ENCODE measurements around the gene AFF3.

Gene AFF3

GRCh38 chr2:100072503-100072902, 69.9 kb downstream of the AFF3 start:
- no peak for DNase-seq (ENCODE audit: low read depth in 2 of 2)

GRCh38 chr2:100071335-100072043, 70.9 kb downstream of the AFF3 start:
- no peak for DNase-seq (ENCODE audit: low read depth in 2 of 2)

GRCh38 chr2:100070078-100070477, 72.3 kb downstream of the AFF3 start:
- DNase-seq (ENCODE audit: low read depth in 2 of 2) = no peak

GRCh38 chr2:100068395-100068794, 74.0 kb downstream of the AFF3 start:
- no peak for DNase-seq (ENCODE audit: low read depth in 2 of 2)

GRCh38 chr2:100067784-100068183, 74.6 kb downstream of the AFF3 start:
- DNase-seq (ENCODE audit: low read depth in 2 of 2) = no peak

GRCh38 chr2:100066856-100067255, 75.5 kb downstream of the AFF3 start:
- DNase-seq (ENCODE audit: low read depth in 2 of 2) = no peak

- no peak for DNase-seq (ENCODE audit: low read depth in 2 of 2)
Observed at GRCh38 chr2:100066246-100066645, 76.1 kb downstream of the AFF3 start.

GRCh38 chr2:100064592-100065428, 77.6 kb downstream of the AFF3 start:
- no peak for DNase-seq (ENCODE audit: low read depth in 2 of 2)

GRCh38 chr2:100064165-100064564, 78.2 kb downstream of the AFF3 start:
- DNase-seq (ENCODE audit: low read depth in 2 of 2) = no peak

GRCh38 chr2:100063459-100063953, 78.9 kb downstream of the AFF3 start:
- no peak for DNase-seq (ENCODE audit: low read depth in 2 of 2)

GRCh38 chr2:100062336-100062735, 80.1 kb downstream of the AFF3 start:
- DNase-seq (ENCODE audit: low read depth in 2 of 2) = no peak

- no peak for DNase-seq (ENCODE audit: low read depth in 2 of 2)
Observed at GRCh38 chr2:100060875-100061274, 81.5 kb downstream of the AFF3 start.

- DNase-seq (ENCODE audit: low read depth in 2 of 2) = no peak
Observed at GRCh38 chr2:100059638-100060037, 82.8 kb downstream of the AFF3 start.

GRCh38 chr2:100057901-100058261, 84.5 kb downstream of the AFF3 start:
- DNase-seq (ENCODE audit: low read depth in 2 of 2) = no peak

- DNase-seq (ENCODE audit: low read depth in 2 of 2) = no peak
Observed at GRCh38 chr2:100054426-100054825, 88.0 kb downstream of the AFF3 start.

- no peak for DNase-seq (ENCODE audit: low read depth in 2 of 2)
Observed at GRCh38 chr2:100053087-100053885, 89.1 kb downstream of the AFF3 start.

- no peak for DNase-seq (ENCODE audit: low read depth in 2 of 2)
Observed at GRCh38 chr2:100052650-100053049, 89.7 kb downstream of the AFF3 start.

GRCh38 chr2:100051253-100051652, 91.1 kb downstream of the AFF3 start:
- no peak for DNase-seq (ENCODE audit: low read depth in 2 of 2)

- no peak for DNase-seq (ENCODE audit: low read depth in 2 of 2)
Observed at GRCh38 chr2:100050685-100051084, 91.7 kb downstream of the AFF3 start.

GRCh38 chr2:100046961-100047947, 95.1 kb downstream of the AFF3 start:
- DNase-seq (ENCODE audit: low read depth in 2 of 2) = no peak

- no peak for DNase-seq (ENCODE audit: low read depth in 2 of 2)
Observed at GRCh38 chr2:100045000-100045399, 97.4 kb downstream of the AFF3 start.
